ENCODE measurements around the gene NAA16. TPM values are rescaled to one million over a fixed set of nuclear protein-coding genes. Genes with fewer than 3 reads are reported as not detected.

NAA16 gene
- total and polyA plus RNA-seq, 4 donors = 5.0 to 65.6 (median 16.4) TPM

GRCh38 chr13:41311406-41312175 lies 524 bp downstream of the NAA16 start:
- H3K9ac ChIP-seq (ENCODE audit: insufficient read depth in 1 of 2, low read length in 2 of 2) = peak overlapping the region; percentile 26 to 69
- no peak for TF ChIP-seq CTCF (IDR thresholded peaks at IDR 0.05; ENCODE audit: control extremely low read depth, extremely low read depth)
- peak overlapping the region; percentile 85 for H3K4me3 ChIP-seq
- H3K4me1 ChIP-seq (ENCODE audit: control insufficient read depth in 5 of 5, insufficient read depth in 5 of 5, low read length in 5 of 5) = peaks cover 0 to 24% (median 13%) of the 10 kb centered on the region in 5 donors
- H3K36me3 ChIP-seq (ENCODE audit: control insufficient read depth in 4 of 4, insufficient read depth in 4 of 4, low read length in 4 of 4) = no peaks in the 10 kb centered on the region
- peak overlapping the region; percentile 88 to 98 for H3K27ac ChIP-seq (ENCODE audit: low read depth in 1 of 2, low read length in 1 of 2)
- H3K9me3 ChIP-seq (ENCODE audit: control insufficient read depth in 4 of 4, insufficient read depth in 3 of 4, low read length in 3 of 4) = no peaks in the 10 kb centered on the region
- ATAC-seq (ENCODE audit: insufficient read depth, low FRiP score) (peak; percentile 64), DNase-seq (peak in 2 of 3 donors; percentile 49 to 73)
- 0 to 1% methylated on average over 62 to 73 of the region's 73 CpGs for WGBS, 2 donors
- no peaks in the 10 kb centered on the region for H3K27me3 ChIP-seq (ENCODE audit: control insufficient read depth in 3 of 3, insufficient read depth in 3 of 3, low read length in 2 of 3)

GRCh38 chr13:41312176-41312500 lies 1.1 kb downstream of the NAA16 start:
- peak overlapping the region; percentile 26 to 69 for H3K9ac ChIP-seq (ENCODE audit: insufficient read depth in 1 of 2, low read length in 2 of 2)
- WGBS, 2 donors = 0 to 1% methylated on average over 11 of the region's 11 CpGs
- ATAC-seq (ENCODE audit: insufficient read depth, low FRiP score) (no peak), DNase-seq (peak in 2 of 3 donors; percentile 75 to 80)
- no peaks in the 10 kb centered on the region for H3K27me3 ChIP-seq (ENCODE audit: control insufficient read depth in 3 of 3, insufficient read depth in 3 of 3, low read length in 2 of 3)
- no peaks in the 10 kb centered on the region for H3K36me3 ChIP-seq (ENCODE audit: control insufficient read depth in 4 of 4, insufficient read depth in 4 of 4, low read length in 4 of 4)
- H3K4me3 ChIP-seq = peak overlapping the region; percentile 85
- no peaks in the 10 kb centered on the region for H3K9me3 ChIP-seq (ENCODE audit: control insufficient read depth in 4 of 4, insufficient read depth in 3 of 4, low read length in 3 of 4)
- no peak for TF ChIP-seq CTCF (IDR thresholded peaks at IDR 0.05; ENCODE audit: control extremely low read depth, extremely low read depth)
- peak overlapping the region; percentile 88 to 98 for H3K27ac ChIP-seq (ENCODE audit: low read depth in 1 of 2, low read length in 1 of 2)
- peaks cover 0 to 24% (median 13%) of the 10 kb centered on the region in 5 donors for H3K4me1 ChIP-seq (ENCODE audit: control insufficient read depth in 5 of 5, insufficient read depth in 5 of 5, low read length in 5 of 5)

GRCh38 chr13:41313117-41313516 lies 2.0 kb downstream of the NAA16 start:
- no peak for DNase-seq
- no peak overlapping the region for H3K27ac ChIP-seq (ENCODE audit: low read depth in 1 of 2, low read length in 1 of 2)
- TF ChIP-seq CTCF (IDR thresholded peaks at IDR 0.05; ENCODE audit: control extremely low read depth, extremely low read depth) = no peak
- no peaks in the 10 kb centered on the region for H3K36me3 ChIP-seq (ENCODE audit: control insufficient read depth in 4 of 4, insufficient read depth in 4 of 4, low read length in 4 of 4)
- no peak overlapping the region for H3K4me3 ChIP-seq
- WGBS, 2 donors = 69 to 72% methylated on average over 5 of the region's 5 CpGs
- peaks cover 0 to 27% (median 13%) of the 10 kb centered on the region in 5 donors for H3K4me1 ChIP-seq (ENCODE audit: control insufficient read depth in 5 of 5, insufficient read depth in 5 of 5, low read length in 5 of 5)
- no peaks in the 10 kb centered on the region for H3K9me3 ChIP-seq (ENCODE audit: control insufficient read depth in 4 of 4, insufficient read depth in 3 of 4, low read length in 3 of 4)
- no peak for ATAC-seq (ENCODE audit: insufficient read depth, low FRiP score)
- no peaks in the 10 kb centered on the region for H3K27me3 ChIP-seq (ENCODE audit: control insufficient read depth in 3 of 3, insufficient read depth in 3 of 3, low read length in 2 of 3)
- H3K9ac ChIP-seq (ENCODE audit: insufficient read depth in 1 of 2, low read length in 2 of 2) = peak overlapping the region; percentile 19 to 69

All from lung (tissue), 12 donors.